ENCODE data around the gene ZHX3. TPM values are rescaled to one million over a fixed set of nuclear protein-coding genes. Genes with fewer than 3 reads are reported as not detected.

ZHX3 gene
- total RNA-seq, 1 experiment from 2014 or later = 9.6 TPM

GRCh38 chr20:41286240-41286851 is 31.2 kb downstream of the ZHX3 start:
- H3K27ac Mint-ChIP-seq = no peak overlapping the region
- POLR2A ChIA-PET = no interaction called here
- peaks cover 3% of the 10 kb centered on the region; the same call in 1 of the 2 replicates for H3K27me3 Mint-ChIP-seq (ENCODE audit: low read depth)
- CTCF ChIA-PET = no interaction called here
- ATAC-seq = no peak
- no peak for DNase-seq (ENCODE audit: low spot score)
- H3K4me1 Mint-ChIP-seq = no peaks in the 10 kb centered on the region
- H3K9me3 Mint-ChIP-seq = peaks cover 22% of the 10 kb centered on the region
- H3K36me3 Mint-ChIP-seq = peaks cover 10% of the 10 kb centered on the region
- no peak overlapping the region for H3K4me3 Mint-ChIP-seq
- TF ChIP-seq, protein P1, sequence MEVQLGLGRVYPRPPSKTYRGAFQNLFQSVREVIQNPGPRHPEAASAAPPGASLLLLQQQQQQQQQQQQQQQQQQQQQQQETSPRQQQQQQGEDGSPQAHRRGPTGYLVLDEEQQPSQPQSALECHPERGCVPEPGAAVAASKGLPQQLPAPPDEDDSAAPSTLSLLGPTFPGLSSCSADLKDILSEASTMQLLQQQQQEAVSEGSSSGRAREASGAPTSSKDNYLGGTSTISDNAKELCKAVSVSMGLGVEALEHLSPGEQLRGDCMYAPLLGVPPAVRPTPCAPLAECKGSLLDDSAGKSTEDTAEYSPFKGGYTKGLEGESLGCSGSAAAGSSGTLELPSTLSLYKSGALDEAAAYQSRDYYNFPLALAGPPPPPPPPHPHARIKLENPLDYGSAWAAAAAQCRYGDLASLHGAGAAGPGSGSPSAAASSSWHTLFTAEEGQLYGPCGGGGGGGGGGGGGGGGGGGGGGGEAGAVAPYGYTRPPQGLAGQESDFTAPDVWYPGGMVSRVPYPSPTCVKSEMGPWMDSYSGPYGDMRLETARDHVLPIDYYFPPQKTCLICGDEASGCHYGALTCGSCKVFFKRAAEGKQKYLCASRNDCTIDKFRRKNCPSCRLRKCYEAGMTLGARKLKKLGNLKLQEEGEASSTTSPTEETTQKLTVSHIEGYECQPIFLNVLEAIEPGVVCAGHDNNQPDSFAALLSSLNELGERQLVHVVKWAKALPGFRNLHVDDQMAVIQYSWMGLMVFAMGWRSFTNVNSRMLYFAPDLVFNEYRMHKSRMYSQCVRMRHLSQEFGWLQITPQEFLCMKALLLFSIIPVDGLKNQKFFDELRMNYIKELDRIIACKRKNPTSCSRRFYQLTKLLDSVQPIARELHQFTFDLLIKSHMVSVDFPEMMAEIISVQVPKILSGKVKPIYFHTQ (CRISPR knock-in tag; IDR thresholded peaks at IDR 0.05) = no peak
- TF ChIP-seq ZNF121 (CRISPR knock-in tag; IDR thresholded peaks at IDR 0.05) (no peak), ZNF317 (CRISPR knock-in tag; IDR thresholded peaks at IDR 0.05; ENCODE audit: borderline replicate concordance, low read depth) (peak; percentile 94)

GRCh38 chr20:41279546-41280225 is 37.8 kb downstream of the ZHX3 start:
- no peak for ATAC-seq
- Mint-ChIP-seq H3K9me3 (no peaks in the 10 kb centered on the region), H3K27ac (no peak overlapping the region), H3K36me3 (no peaks in the 10 kb centered on the region), H3K4me3 (no peak overlapping the region), H3K4me1 (no peaks in the 10 kb centered on the region), H3K27me3 (ENCODE audit: low read depth) (no peaks in the 10 kb centered on the region)
- POLR2A ChIA-PET = no interaction called here
- TF ChIP-seq ZNF423 (CRISPR knock-in tag; IDR thresholded peaks at IDR 0.05) = no peak
- TF ChIP-seq SP1 (CRISPR knock-in tag; conservative IDR thresholded peaks at IDR 0.05) = no peak
- TF ChIP-seq, protein P2, sequence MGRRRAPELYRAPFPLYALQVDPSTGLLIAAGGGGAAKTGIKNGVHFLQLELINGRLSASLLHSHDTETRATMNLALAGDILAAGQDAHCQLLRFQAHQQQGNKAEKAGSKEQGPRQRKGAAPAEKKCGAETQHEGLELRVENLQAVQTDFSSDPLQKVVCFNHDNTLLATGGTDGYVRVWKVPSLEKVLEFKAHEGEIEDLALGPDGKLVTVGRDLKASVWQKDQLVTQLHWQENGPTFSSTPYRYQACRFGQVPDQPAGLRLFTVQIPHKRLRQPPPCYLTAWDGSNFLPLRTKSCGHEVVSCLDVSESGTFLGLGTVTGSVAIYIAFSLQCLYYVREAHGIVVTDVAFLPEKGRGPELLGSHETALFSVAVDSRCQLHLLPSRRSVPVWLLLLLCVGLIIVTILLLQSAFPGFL (CRISPR knock-in tag; IDR thresholded peaks at IDR 0.05; ENCODE audit: borderline replicate concordance) = no peak
- no peak for TF ChIP-seq ETV6 (CRISPR knock-in tag; IDR thresholded peaks at IDR 0.05)
- TF ChIP-seq ZNF121 (CRISPR knock-in tag; IDR thresholded peaks at IDR 0.05) = no peak
- TF ChIP-seq NFYB (CRISPR knock-in tag; conservative IDR thresholded peaks at IDR 0.05; ENCODE audit: low read depth) = no peak
- TF ChIP-seq MAX (CRISPR knock-in tag; IDR thresholded peaks at IDR 0.05) = no peak
- no peak for TF ChIP-seq FOXK1 (CRISPR knock-in tag; IDR thresholded peaks at IDR 0.05)
- TF ChIP-seq, protein P3, sequence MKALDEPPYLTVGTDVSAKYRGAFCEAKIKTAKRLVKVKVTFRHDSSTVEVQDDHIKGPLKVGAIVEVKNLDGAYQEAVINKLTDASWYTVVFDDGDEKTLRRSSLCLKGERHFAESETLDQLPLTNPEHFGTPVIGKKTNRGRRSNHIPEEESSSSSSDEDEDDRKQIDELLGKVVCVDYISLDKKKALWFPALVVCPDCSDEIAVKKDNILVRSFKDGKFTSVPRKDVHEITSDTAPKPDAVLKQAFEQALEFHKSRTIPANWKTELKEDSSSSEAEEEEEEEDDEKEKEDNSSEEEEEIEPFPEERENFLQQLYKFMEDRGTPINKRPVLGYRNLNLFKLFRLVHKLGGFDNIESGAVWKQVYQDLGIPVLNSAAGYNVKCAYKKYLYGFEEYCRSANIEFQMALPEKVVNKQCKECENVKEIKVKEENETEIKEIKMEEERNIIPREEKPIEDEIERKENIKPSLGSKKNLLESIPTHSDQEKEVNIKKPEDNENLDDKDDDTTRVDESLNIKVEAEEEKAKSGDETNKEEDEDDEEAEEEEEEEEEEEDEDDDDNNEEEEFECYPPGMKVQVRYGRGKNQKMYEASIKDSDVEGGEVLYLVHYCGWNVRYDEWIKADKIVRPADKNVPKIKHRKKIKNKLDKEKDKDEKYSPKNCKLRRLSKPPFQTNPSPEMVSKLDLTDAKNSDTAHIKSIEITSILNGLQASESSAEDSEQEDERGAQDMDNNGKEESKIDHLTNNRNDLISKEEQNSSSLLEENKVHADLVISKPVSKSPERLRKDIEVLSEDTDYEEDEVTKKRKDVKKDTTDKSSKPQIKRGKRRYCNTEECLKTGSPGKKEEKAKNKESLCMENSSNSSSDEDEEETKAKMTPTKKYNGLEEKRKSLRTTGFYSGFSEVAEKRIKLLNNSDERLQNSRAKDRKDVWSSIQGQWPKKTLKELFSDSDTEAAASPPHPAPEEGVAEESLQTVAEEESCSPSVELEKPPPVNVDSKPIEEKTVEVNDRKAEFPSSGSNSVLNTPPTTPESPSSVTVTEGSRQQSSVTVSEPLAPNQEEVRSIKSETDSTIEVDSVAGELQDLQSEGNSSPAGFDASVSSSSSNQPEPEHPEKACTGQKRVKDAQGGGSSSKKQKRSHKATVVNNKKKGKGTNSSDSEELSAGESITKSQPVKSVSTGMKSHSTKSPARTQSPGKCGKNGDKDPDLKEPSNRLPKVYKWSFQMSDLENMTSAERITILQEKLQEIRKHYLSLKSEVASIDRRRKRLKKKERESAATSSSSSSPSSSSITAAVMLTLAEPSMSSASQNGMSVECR (CRISPR knock-in tag; IDR thresholded peaks at IDR 0.05; ENCODE audit: borderline replicate concordance) = no peak
- TF ChIP-seq FOXJ3 (CRISPR knock-in tag; IDR thresholded peaks at IDR 0.05; ENCODE audit: borderline replicate concordance) = no peak
- no peak for TF ChIP-seq ZMAT4 (CRISPR knock-in tag; IDR thresholded peaks at IDR 0.05)
- TF ChIP-seq ZNF425 (CRISPR knock-in tag; conservative IDR thresholded peaks at IDR 0.05) = no peak
- no peak for TF ChIP-seq JUN (CRISPR knock-in tag; IDR thresholded peaks at IDR 0.05)
- no peak for TF ChIP-seq TP53 (CRISPR knock-in tag; IDR thresholded peaks at IDR 0.05)
- TF ChIP-seq, protein P4, sequence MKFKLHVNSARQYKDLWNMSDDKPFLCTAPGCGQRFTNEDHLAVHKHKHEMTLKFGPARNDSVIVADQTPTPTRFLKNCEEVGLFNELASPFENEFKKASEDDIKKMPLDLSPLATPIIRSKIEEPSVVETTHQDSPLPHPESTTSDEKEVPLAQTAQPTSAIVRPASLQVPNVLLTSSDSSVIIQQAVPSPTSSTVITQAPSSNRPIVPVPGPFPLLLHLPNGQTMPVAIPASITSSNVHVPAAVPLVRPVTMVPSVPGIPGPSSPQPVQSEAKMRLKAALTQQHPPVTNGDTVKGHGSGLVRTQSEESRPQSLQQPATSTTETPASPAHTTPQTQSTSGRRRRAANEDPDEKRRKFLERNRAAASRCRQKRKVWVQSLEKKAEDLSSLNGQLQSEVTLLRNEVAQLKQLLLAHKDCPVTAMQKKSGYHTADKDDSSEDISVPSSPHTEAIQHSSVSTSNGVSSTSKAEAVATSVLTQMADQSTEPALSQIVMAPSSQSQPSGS (CRISPR knock-in tag; IDR thresholded peaks at IDR 0.05; ENCODE audit: borderline replicate concordance, low read depth) = no peak
- TF ChIP-seq SMAD4 (CRISPR knock-in tag; IDR thresholded peaks at IDR 0.05) = no peak
- TF ChIP-seq SMAD3 (CRISPR knock-in tag; IDR thresholded peaks at IDR 0.05; ENCODE audit: borderline replicate concordance) = no peak
- CTCF ChIA-PET = no interaction called here
- DNase-seq (ENCODE audit: low spot score) = no peak

Measured in WTC11 (cell line).